Measurements from ENCODE around the gene ERG. TPM values are rescaled to one million over a fixed set of nuclear protein-coding genes. Genes with fewer than 3 reads are reported as not detected.
A peak's percentile ranks its signal among the peaks of the same experiment; 100 is the strongest.

Gene ERG, protein sequence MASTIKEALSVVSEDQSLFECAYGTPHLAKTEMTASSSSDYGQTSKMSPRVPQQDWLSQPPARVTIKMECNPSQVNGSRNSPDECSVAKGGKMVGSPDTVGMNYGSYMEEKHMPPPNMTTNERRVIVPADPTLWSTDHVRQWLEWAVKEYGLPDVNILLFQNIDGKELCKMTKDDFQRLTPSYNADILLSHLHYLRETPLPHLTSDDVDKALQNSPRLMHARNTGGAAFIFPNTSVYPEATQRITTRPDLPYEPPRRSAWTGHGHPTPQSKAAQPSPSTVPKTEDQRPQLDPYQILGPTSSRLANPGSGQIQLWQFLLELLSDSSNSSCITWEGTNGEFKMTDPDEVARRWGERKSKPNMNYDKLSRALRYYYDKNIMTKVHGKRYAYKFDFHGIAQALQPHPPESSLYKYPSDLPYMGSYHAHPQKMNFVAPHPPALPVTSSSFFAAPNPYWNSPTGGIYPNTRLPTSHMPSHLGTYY
- under 1 TPM in 2 of 3 donors, not detected in 1; 0.36 to 0.58 TPM for total RNA-seq
- total RNA-seq (2013): 0.14 TPM

DNA sequence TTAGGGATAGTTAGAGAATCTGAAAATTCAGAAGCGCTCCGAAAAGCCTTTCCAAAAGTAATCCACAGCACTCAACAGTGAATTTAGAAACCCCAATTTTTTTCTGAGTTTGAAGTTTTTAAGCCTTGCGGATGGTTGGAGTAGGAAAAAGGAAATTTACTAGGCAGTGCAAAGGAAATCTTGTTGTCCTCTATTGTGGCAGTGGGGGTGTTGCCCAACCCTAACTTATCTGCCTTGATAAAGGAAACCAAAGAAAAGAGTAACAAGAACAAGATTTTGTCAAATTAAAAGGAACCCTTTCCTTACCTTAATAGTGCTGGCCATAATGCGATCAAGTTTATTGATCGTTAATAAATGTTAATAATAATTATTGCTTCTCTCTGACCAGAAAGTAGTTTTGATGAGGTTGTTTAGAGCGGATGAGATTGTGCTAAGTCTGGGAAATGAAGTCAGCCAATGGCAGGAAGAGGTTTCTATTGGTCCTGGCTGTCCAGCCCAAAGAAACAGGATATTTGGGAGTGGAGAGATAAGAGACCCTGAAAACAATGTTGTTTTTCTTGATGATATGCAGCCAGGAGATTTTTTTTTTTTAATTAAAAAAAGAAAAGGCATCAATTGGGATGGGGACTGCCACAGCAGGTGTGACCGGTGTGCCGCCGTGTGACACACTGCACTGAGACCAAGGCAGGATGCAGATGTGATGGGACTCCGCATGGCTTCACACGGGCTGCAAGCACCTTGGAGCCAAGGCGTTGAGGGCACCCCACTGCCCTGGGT lies at the start of gene ERG:
Gene ERG, minus strand, starts transcription at position 421 of the 777 bp plus-strand sequence. Its CDS starts 97 bp downstream, at position 324.
- Histone ChIP-seq H3K27me3 (ENCODE audit: control insufficient read depth, insufficient read depth, low read length) (no peaks in the 10 kb centered on the region), H3K36me3 (ENCODE audit: control insufficient read depth, insufficient read depth, low read length) (no peaks in the 10 kb centered on the region), H3K9me3 (ENCODE audit: control insufficient read depth, insufficient read depth, low read length) (no peaks in the 10 kb centered on the region), H3K27ac (ENCODE audit: low read length) (no peak within 1 kb of the TSS), H3K4me1 (ENCODE audit: control insufficient read depth, insufficient read depth, low read length) (peaks cover 11% of the 10 kb centered on the region), H3K4me3 (ENCODE audit: low read length) (no peak within 1 kb of the TSS)
- H3K9me3 Mint-ChIP-seq: no peaks in the 10 kb centered on the region
- intact Hi-C loops (cut with micrococcal nuclease): no loop called here
- no peak within 1 kb of the TSS for H3K27ac Mint-ChIP-seq
- WGBS (ENCODE audit: insufficient coverage): 7% methylated on average over 9 of the region's 12 CpGs
- peak in 1 of 3 donors; percentile 47 for ATAC-seq
- DNase-seq: no peak
- no peak for TF ChIP-seq CTCF (IDR thresholded peaks at IDR 0.05)
- H3K4me1 Mint-ChIP-seq: peaks cover 0 to 6% of the 10 kb centered on the region in 2 donors
- no peak within 1 kb of the TSS for H3K4me3 Mint-ChIP-seq
- H3K27me3 Mint-ChIP-seq (ENCODE audit: low read depth in 2 of 2): peaks cover 20 to 55% of the 10 kb centered on the region in 2 donors
- H3K36me3 Mint-ChIP-seq: no peaks in the 10 kb centered on the region

- DNase-seq: no peak
- H3K4me1 Mint-ChIP-seq: no peaks in the 10 kb centered on the region
- Histone ChIP-seq H3K9me3 (ENCODE audit: control insufficient read depth, insufficient read depth, low read length) (no peaks in the 10 kb centered on the region), H3K4me1 (ENCODE audit: control insufficient read depth, insufficient read depth, low read length) (no peaks in the 10 kb centered on the region), H3K27ac (ENCODE audit: low read length) (no peak overlapping the region), H3K27me3 (ENCODE audit: control insufficient read depth, insufficient read depth, low read length) (no peaks in the 10 kb centered on the region), H3K36me3 (ENCODE audit: control insufficient read depth, insufficient read depth, low read length) (no peaks in the 10 kb centered on the region), H3K4me3 (ENCODE audit: low read length) (no peak overlapping the region)
- intact Hi-C loops (cut with micrococcal nuclease): no loop called here
- TF ChIP-seq CTCF (IDR thresholded peaks at IDR 0.05): no peak
- H3K27me3 Mint-ChIP-seq (ENCODE audit: low read depth in 2 of 2): no peaks in the 10 kb centered on the region
- H3K9me3 Mint-ChIP-seq: no peaks in the 10 kb centered on the region
- no peaks in the 10 kb centered on the region for H3K36me3 Mint-ChIP-seq
- H3K4me3 Mint-ChIP-seq: no peak overlapping the region
- WGBS (ENCODE audit: insufficient coverage): 88% methylated on average over 2 of the region's 2 CpGs
- no peak for ATAC-seq
- no peak overlapping the region for H3K27ac Mint-ChIP-seq
These were observed 46.4 kb upstream of the ERG start for GRCh38 chr21:38544661-38545060.

DNA sequence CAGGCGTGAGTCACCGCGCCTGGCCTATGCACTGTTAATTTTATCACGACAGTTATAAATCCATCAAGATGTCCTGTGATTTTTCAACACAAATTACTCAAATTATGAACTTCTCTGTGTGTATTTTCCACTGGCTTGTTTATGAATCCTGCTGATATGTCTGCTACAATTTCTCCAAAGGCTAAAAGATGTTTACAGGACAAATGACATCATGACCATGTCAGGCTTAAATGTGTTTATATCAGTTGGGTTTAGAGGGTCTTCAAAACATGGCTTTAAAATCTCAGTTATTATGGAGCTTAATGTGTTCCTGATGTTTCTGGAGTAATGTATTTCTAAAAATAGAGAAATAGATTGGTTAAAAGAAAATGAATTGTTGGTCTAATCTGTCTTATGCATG lies 44.0 kb upstream of the ERG start:
- Mint-ChIP-seq H3K27me3 (ENCODE audit: low read depth in 2 of 2) (no peaks in the 10 kb centered on the region), H3K9me3 (no peaks in the 10 kb centered on the region), H3K4me3 (no peak overlapping the region), H3K4me1 (no peaks in the 10 kb centered on the region), H3K36me3 (no peaks in the 10 kb centered on the region), H3K27ac (no peak overlapping the region)
- Histone ChIP-seq H3K4me1 (ENCODE audit: control insufficient read depth, insufficient read depth, low read length) (no peaks in the 10 kb centered on the region), H3K27me3 (ENCODE audit: control insufficient read depth, insufficient read depth, low read length) (no peaks in the 10 kb centered on the region), H3K9me3 (ENCODE audit: control insufficient read depth, insufficient read depth, low read length) (no peaks in the 10 kb centered on the region), H3K36me3 (ENCODE audit: control insufficient read depth, insufficient read depth, low read length) (no peaks in the 10 kb centered on the region), H3K4me3 (ENCODE audit: low read length) (no peak overlapping the region), H3K27ac (ENCODE audit: low read length) (no peak overlapping the region)
- DNase-seq (no peak), ATAC-seq (no peak)
- TF ChIP-seq CTCF (IDR thresholded peaks at IDR 0.05): no peak
- 94% methylated on average over 4 of the region's 4 CpGs for WGBS (ENCODE audit: insufficient coverage)
- intact Hi-C loops (cut with micrococcal nuclease): no loop called here

Measured in natural killer cell (primary cell).